ENCODE measurements around the gene DCLK1. TPM values are rescaled to one million over a fixed set of nuclear protein-coding genes. Genes with fewer than 3 reads are reported as not detected.

The DCLK1 gene
- total and polyA plus RNA-seq, 7 experiments from 2014 or later, result not detected

- no peaks in the 10 kb centered on the region for H3K36me3 ChIP-seq (ENCODE audit: control insufficient read depth in 2 of 3, insufficient read depth in 3 of 3, low read length in 3 of 3)
- no peaks in the 10 kb centered on the region for H3K9me3 ChIP-seq (ENCODE audit: control insufficient read depth in 2 of 3, low read length in 3 of 3)
- Mint-ChIP-seq H3K27me3 (peaks cover 0 to 6% (median 4%) of the 10 kb centered on the region in 5 donors), H3K4me3 (no peak overlapping the region), H3K36me3 (no peaks in the 10 kb centered on the region), H3K9me3 (no peaks in the 10 kb centered on the region), H3K4me1 (no peaks in the 10 kb centered on the region), H3K27ac (no peak overlapping the region)
- H3K4me3 ChIP-seq (ENCODE audit: low read length), result no peak overlapping the region
- POLR2A ChIA-PET, result no interaction called here
- intact Hi-C loops (cut with micrococcal nuclease), result no loop called here
- no peak for DNase-seq
- no peaks in the 10 kb centered on the region for H3K27me3 ChIP-seq (ENCODE audit: control insufficient read depth in 2 of 2, insufficient read depth in 2 of 2, low read length in 2 of 2)
- no peak overlapping the region for H3K27ac ChIP-seq (ENCODE audit: low read depth, low read length)
- CTCF ChIA-PET, result no interaction called here
- ATAC-seq, result no peak
- H3K4me1 ChIP-seq (ENCODE audit: control insufficient read depth in 2 of 2, insufficient read depth in 2 of 2, low read length in 2 of 2), result no peaks in the 10 kb centered on the region
Measured at GRCh38 chr13:35789335-35790165, 341.6 kb downstream of the DCLK1 start.

GRCh38 chr13:35787937-35788336, 343.2 kb downstream of the DCLK1 start:
- H3K4me1 Mint-ChIP-seq, result no peaks in the 10 kb centered on the region
- POLR2A ChIA-PET, result no interaction called here
- no peak for ATAC-seq

GRCh38 chr13:35785576-35786303, 345.4 kb downstream of the DCLK1 start:
- Mint-ChIP-seq H3K27ac (no peak overlapping the region), H3K4me3 (no peak overlapping the region), H3K36me3 (no peaks in the 10 kb centered on the region), H3K4me1 (no peaks in the 10 kb centered on the region), H3K9me3 (no peaks in the 10 kb centered on the region), H3K27me3 (peaks cover 0 to 6% (median 4%) of the 10 kb centered on the region in 5 donors)
- ATAC-seq (no peak), DNase-seq (no peak)
- POLR2A ChIA-PET, result no interaction called here
- Histone ChIP-seq H3K27ac (ENCODE audit: low read depth, low read length) (no peak overlapping the region), H3K27me3 (ENCODE audit: control insufficient read depth in 2 of 2, insufficient read depth in 2 of 2, low read length in 2 of 2) (no peaks in the 10 kb centered on the region), H3K4me1 (ENCODE audit: control insufficient read depth in 2 of 2, insufficient read depth in 2 of 2, low read length in 2 of 2) (no peaks in the 10 kb centered on the region), H3K36me3 (ENCODE audit: control insufficient read depth in 2 of 3, insufficient read depth in 3 of 3, low read length in 3 of 3) (no peaks in the 10 kb centered on the region), H3K9me3 (ENCODE audit: control insufficient read depth in 2 of 3, low read length in 3 of 3) (no peaks in the 10 kb centered on the region), H3K4me3 (ENCODE audit: low read length) (no peak overlapping the region)
- intact Hi-C loops (cut with micrococcal nuclease), result no loop called here
- CTCF ChIA-PET, result no interaction called here

More at GRCh38 chr13:35787937-35788336, 343.2 kb downstream of the DCLK1 start:
- Mint-ChIP-seq H3K9me3 (no peaks in the 10 kb centered on the region), H3K36me3 (no peaks in the 10 kb centered on the region), H3K4me3 (no peak overlapping the region), H3K27ac (no peak overlapping the region), H3K27me3 (peaks cover 0 to 6% (median 4%) of the 10 kb centered on the region in 5 donors)
- Histone ChIP-seq H3K4me1 (ENCODE audit: control insufficient read depth in 2 of 2, insufficient read depth in 2 of 2, low read length in 2 of 2) (no peaks in the 10 kb centered on the region), H3K27ac (ENCODE audit: low read depth, low read length) (no peak overlapping the region), H3K27me3 (ENCODE audit: control insufficient read depth in 2 of 2, insufficient read depth in 2 of 2, low read length in 2 of 2) (no peaks in the 10 kb centered on the region), H3K9me3 (ENCODE audit: control insufficient read depth in 2 of 3, low read length in 3 of 3) (no peaks in the 10 kb centered on the region), H3K36me3 (ENCODE audit: control insufficient read depth in 2 of 3, insufficient read depth in 3 of 3, low read length in 3 of 3) (no peaks in the 10 kb centered on the region), H3K4me3 (ENCODE audit: low read length) (no peak overlapping the region)
- no peak for DNase-seq
- intact Hi-C loops (cut with micrococcal nuclease), result no loop called here
- CTCF ChIA-PET, result no interaction called here

GRCh38 chr13:35784286-35784951, 346.8 kb downstream of the DCLK1 start:
- Mint-ChIP-seq H3K36me3 (no peaks in the 10 kb centered on the region), H3K4me3 (no peak overlapping the region), H3K27me3 (peaks cover 0 to 6% (median 4%) of the 10 kb centered on the region in 5 donors), H3K27ac (no peak overlapping the region), H3K4me1 (no peaks in the 10 kb centered on the region), H3K9me3 (peaks cover 0 to 1% (median 0%) of the 10 kb centered on the region in 11 donors)
- Histone ChIP-seq H3K36me3 (ENCODE audit: control insufficient read depth in 2 of 3, insufficient read depth in 3 of 3, low read length in 3 of 3) (no peaks in the 10 kb centered on the region), H3K27ac (ENCODE audit: low read depth, low read length) (no peak overlapping the region), H3K27me3 (ENCODE audit: control insufficient read depth in 2 of 2, insufficient read depth in 2 of 2, low read length in 2 of 2) (no peaks in the 10 kb centered on the region), H3K4me3 (ENCODE audit: low read length) (no peak overlapping the region), H3K4me1 (ENCODE audit: control insufficient read depth in 2 of 2, insufficient read depth in 2 of 2, low read length in 2 of 2) (no peaks in the 10 kb centered on the region), H3K9me3 (ENCODE audit: control insufficient read depth in 2 of 3, low read length in 3 of 3) (no peaks in the 10 kb centered on the region)
- ChIA-PET POLR2A (no interaction called here), CTCF (no interaction called here)
- intact Hi-C loops (cut with micrococcal nuclease), result no loop called here
- ATAC-seq (no peak), DNase-seq (no peak)

GRCh38 chr13:35782793-35783192, 348.4 kb downstream of the DCLK1 start:
- no peaks in the 10 kb centered on the region for H3K4me1 ChIP-seq (ENCODE audit: control insufficient read depth in 2 of 2, insufficient read depth in 2 of 2, low read length in 2 of 2)
- Mint-ChIP-seq H3K27me3 (peaks cover 0 to 4% (median 2%) of the 10 kb centered on the region in 5 donors), H3K4me3 (no peak overlapping the region), H3K36me3 (no peaks in the 10 kb centered on the region), H3K4me1 (no peaks in the 10 kb centered on the region), H3K27ac (no peak overlapping the region), H3K9me3 (peaks cover 0 to 4% (median 0%) of the 10 kb centered on the region in 11 donors)
- intact Hi-C loops (cut with micrococcal nuclease), result no loop called here
- no peak overlapping the region for H3K27ac ChIP-seq (ENCODE audit: low read depth, low read length)
- ATAC-seq (no peak), DNase-seq (no peak)
- ChIA-PET POLR2A (no interaction called here), CTCF (no interaction called here)
- H3K36me3 ChIP-seq (ENCODE audit: control insufficient read depth in 2 of 3, insufficient read depth in 3 of 3, low read length in 3 of 3), result no peaks in the 10 kb centered on the region
- H3K4me3 ChIP-seq (ENCODE audit: low read length), result no peak overlapping the region
- no peaks in the 10 kb centered on the region for H3K9me3 ChIP-seq (ENCODE audit: control insufficient read depth in 2 of 3, low read length in 3 of 3)
- H3K27me3 ChIP-seq (ENCODE audit: control insufficient read depth in 2 of 2, insufficient read depth in 2 of 2, low read length in 2 of 2), result no peaks in the 10 kb centered on the region

- no peaks in the 10 kb centered on the region for H3K36me3 Mint-ChIP-seq
- CTCF ChIA-PET, result no interaction called here
Measured at GRCh38 chr13:35781036-35782000, 349.9 kb downstream of the DCLK1 start.

More at GRCh38 chr13:35781036-35782000, 349.9 kb downstream of the DCLK1 start:
- POLR2A ChIA-PET, result no interaction called here
- Histone ChIP-seq H3K9me3 (ENCODE audit: control insufficient read depth in 2 of 3, low read length in 3 of 3) (no peaks in the 10 kb centered on the region), H3K4me1 (ENCODE audit: control insufficient read depth in 2 of 2, insufficient read depth in 2 of 2, low read length in 2 of 2) (no peaks in the 10 kb centered on the region), H3K4me3 (ENCODE audit: low read length) (no peak overlapping the region), H3K27me3 (ENCODE audit: control insufficient read depth in 2 of 2, insufficient read depth in 2 of 2, low read length in 2 of 2) (no peaks in the 10 kb centered on the region), H3K36me3 (ENCODE audit: control insufficient read depth in 2 of 3, insufficient read depth in 3 of 3, low read length in 3 of 3) (no peaks in the 10 kb centered on the region), H3K27ac (ENCODE audit: low read depth, low read length) (no peak overlapping the region)
- intact Hi-C loops (cut with micrococcal nuclease), result no loop called here
- H3K4me1 Mint-ChIP-seq, result no peaks in the 10 kb centered on the region
- DNase-seq (no peak), ATAC-seq (no peak)
- no peak overlapping the region for H3K27ac Mint-ChIP-seq
- H3K4me3 Mint-ChIP-seq, result no peak overlapping the region
- no peaks in the 10 kb centered on the region for H3K27me3 Mint-ChIP-seq
- H3K9me3 Mint-ChIP-seq, result peaks cover 0 to 8% (median 0%) of the 10 kb centered on the region in 11 donors
